Cortex of kidney (tissue), 1 donor: ENCODE data around the gene PPP3CA.
"Not testable (repeated sequence)": the region's sequence is repeated elsewhere in the genome, so short reads cannot be mapped to it uniquely, and the experiment has no call there.

Experiments
- DNase-seq: peaks from one replicate; lab custom pipeline; 2025; lab: John Stamatoyannopoulos, UW

Gene PPP3CA

DNA sequence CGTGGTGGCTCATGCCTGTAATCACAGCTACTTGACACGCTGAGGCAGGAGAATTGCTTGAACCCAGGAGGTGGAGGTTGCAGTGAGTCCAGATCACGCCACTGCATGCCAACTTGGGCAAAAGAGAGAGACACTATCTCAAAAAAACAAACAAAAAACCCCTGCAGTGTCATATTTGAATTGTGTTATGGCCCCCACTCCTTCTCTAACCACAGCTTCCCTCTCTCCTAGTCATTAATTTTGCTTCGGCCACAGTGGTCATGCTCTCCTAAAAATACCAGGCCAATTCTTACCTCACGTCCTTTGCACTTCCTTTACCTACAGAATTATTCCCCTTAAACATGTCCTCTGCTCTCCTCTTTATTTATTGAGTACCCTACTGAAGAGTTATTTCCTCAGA lies 206.1 kb downstream of the PPP3CA start:
- DNase-seq: no peak

DNA sequence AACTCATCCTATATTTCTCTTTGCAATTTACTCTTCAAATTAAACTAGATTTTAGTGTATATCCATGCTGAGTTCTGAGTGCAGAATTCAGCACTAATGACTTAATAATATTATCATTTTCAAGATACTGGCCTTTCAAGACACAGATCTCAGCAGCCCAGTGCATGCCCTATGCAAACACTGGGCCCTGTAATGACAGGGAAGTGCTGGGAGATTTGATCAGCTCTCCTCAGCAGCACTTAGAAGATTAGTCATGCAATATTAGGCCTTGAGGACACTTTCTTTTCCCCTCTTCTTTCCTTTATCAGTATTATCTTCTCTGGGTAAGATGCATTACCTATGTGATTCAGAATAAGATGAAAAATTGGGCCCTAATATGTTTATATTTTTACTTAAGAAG lies 207.1 kb downstream of the PPP3CA start:
- no peak for DNase-seq

DNA sequence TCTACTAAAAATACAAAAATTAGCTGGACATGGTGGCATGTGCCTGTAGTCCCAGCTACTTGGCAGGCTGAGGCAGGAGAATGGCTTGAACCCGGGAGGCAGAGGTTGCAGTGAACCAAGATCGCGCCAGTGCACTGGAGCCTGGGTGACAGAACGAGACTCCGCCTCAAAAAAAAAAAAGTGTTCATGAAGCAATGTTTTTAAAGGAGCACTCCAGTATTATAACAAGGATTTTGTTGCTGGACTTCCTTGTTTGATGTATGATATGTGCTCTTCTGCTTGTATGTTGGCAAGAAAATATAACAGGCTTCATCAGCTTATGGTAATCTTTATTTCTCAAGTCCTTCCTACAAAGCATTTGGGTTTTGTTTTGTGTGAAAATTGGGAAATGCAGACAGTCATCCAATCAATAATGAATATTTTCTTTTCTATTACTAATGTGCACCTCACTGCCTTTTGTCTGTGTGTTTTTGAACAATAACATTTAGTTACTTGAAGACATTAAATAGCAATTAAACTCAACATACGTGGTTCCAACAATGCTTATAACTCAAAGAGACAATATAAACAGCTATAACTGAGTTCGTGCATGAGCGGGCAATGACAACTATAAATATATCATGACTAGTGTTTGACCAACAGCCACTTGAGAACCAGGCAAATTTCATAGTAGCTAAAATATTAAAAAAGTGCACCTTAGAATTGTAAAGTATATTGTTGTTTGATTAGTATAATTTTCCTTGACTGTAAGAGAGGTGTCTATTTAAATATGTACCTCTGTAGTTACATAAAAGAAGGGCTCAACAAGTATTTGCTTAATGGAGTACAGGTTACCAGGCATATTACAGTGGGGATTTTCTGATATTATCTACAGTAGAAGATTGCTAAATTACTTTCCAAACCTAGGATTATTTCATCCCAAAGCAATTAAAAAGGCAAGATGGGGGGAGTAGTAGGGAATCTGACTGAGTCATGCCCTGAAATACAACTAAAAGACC lies 210.7 kb downstream of the PPP3CA start:
- DNase-seq: no peak

DNA sequence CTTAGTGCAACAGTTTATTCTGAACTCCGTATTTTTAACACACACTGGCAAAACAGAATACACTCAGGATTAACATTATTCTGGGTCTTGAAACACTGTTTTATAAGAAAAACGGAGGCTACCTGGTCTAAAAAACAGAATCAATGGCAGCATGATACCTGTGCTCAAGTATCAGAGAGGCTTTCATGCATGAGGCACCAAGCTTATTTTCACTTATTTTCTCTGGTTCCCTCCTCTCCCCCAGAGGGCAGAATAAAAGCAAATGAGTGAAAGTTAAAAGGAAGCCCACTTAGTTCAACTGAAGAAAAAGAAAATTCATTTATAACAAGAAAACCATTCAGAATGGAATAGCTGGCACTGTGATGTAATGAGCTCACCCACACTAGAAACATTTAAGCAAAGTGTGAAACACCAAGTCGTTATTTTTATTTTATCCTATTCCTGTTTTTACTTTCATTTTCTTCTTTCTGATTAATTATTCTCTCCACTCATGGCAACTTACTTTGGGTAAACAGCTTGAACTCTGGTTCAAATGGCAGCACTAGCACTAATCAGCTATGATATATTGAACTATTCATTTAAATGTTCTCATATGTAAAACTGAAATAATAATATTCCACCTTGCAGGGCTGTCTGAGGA lies 211.8 kb downstream of the PPP3CA start:
- no peak for DNase-seq

DNA sequence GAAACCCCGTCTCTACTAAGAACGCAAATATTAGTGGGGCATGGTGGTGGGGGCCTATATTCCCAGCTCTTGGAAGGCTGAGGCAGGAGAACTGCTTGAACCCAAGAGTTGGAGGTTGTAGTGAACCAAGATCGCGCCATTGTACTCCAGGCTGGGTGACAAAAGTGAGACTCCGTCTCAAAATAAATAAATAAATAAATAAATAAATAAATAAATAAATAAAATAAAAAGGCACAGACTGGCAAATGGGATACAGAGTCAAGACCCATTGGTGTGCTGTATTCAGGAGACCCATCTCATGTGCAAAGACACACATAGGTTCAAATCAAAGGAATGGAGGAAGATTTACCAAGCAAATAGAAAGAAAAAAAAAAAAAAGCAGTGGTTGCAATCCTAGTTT lies 216.3 kb downstream of the PPP3CA start:
- DNase-seq: not testable (repeated sequence)

DNA sequence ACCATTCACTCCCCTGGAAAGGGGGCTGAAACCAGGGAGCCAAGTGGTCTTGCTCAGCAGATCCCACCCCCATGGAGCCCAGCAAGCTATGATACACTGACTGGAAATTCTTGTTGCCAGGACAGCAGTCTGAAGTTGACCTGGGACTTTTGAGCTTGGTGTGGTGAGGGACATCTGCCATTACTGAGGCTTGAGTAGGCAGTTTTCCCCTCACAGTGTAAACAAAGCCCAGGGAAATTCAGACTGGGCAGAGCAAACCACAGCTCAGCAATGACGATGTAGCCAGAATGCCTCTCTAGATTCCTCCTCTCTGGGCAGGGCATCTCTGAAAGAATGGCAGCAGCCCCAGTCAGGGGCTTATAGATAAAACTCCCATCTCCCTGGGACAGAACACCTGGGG lies 218.4 kb downstream of the PPP3CA start:
- not testable (repeated sequence) for DNase-seq

DNA sequence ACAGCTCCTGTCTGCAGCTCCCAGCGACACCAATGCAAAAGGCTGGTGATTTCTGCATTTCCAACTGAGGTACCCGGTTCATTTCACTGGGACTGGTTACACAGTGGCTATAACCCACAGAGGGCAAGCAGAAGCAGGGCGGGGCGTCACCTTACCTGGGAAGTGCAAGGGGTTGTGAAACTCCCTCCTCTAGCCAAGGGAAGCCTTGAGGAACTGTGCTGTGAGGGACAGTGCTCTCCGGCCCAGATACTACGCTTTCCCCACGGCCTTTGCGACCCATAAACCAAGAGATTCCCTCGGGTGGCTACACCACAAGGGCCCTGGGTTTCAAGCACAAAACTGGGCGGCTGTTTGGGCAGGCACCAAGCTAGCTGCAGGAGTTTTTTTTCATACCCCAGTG lies 218.9 kb downstream of the PPP3CA start:
- DNase-seq: no peak

DNA sequence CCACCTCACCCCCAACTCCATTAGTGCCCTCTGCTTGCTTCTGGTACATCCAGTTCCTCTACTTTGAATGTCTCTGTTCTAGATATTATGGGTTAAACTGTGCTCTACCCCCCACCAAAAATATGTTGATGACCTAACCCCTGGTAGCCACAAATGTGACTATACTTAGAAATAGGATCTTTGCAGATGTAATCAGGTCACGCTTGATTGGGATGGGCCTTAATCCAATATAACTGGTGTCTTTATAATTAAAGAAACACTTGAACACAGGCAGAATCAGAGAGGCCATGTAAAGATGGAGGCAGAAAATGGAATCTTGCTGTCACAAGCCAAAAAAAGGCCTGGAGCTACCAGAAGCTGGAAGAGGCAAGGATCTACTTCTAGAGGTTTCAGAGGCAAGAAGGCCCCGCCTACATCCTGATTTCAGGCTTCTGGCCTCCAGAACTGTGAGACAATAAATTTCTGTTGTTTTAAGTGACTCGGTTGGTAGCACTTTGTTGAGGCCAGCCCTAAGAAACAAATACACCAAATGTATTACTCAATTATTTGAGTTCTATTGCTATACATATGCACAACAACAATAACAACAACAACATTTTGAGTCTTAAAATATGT lies 220.0 kb downstream of the PPP3CA start:
- DNase-seq: no peak

DNA sequence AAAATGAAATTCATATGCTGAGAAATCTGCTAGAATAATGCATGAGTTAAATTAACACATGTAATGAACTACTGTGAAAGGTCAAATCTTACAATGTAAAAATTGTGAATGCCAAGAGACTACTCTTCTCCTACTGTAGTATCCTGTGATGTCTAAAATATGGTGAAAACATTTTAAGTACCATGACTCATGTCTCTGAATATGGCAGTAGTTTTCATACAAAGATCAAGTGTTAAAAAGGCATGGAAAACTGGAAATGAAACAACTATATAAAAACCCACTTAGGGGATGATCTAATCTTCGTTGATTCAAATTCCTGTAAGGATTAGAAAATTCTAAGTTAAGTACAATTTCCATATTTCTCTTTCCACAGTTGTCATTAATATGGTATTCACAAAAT lies 221.3 kb downstream of the PPP3CA start:
- no peak for DNase-seq

DNA sequence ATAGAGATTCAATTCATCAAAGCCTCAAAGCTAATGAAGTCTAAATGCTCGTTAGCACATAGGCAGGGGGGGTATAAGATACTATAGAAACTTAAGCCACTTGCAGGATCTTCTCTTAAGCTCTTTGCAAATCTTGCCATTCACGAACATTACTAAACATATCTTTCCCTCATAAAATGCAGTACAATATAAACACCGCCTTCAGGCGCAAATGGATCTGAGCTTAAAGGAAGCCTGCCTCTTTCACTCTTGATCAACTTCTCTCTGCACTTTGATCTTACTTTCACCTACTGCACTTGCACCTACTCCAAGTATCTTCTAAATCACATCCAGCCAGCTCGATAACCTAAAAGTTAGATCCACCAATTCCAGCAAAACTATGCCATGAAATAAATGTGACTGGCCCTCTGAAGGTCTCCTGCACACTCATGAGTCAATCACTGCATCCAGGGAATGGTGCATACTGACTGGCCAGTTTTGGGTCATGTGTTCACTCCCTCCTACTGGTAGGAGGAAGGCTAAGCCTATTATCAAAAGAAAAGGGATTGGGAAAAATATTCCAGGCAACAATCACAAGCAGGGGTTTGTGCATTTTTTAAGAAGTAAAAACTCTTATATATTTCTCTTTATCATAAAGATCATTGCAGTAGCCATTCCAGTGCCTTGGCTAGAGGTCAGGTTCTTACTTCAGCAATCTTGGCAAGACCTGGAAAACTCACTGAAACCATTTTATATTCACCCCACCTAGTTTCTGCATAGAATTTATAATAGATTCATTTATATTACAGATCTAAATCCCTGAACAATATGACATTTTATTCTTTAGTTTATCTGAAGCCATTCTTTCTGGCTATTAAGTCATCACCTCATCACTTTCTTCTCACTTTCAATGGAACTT lies 222.0 kb downstream of the PPP3CA start:
- DNase-seq: no peak

DNA sequence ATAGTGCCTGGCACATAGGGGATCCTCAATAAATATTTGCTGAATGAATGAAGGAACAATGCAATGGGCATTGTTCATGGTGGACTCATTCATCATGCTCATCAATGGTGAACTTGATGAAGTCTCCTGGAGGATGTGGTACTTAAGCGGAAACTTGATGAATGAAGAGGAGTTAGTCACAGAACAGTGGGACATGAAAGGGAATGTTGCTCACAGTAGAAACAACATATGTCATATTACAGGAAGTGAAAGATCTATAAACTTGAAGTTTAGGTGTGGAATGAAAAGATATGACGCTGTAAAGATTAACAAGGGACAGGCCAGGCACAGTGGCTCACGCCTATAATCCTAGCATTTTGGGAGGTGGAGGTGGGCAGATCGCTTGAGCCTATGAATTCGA lies 224.1 kb downstream of the PPP3CA start:
- no peak for DNase-seq

DNA sequence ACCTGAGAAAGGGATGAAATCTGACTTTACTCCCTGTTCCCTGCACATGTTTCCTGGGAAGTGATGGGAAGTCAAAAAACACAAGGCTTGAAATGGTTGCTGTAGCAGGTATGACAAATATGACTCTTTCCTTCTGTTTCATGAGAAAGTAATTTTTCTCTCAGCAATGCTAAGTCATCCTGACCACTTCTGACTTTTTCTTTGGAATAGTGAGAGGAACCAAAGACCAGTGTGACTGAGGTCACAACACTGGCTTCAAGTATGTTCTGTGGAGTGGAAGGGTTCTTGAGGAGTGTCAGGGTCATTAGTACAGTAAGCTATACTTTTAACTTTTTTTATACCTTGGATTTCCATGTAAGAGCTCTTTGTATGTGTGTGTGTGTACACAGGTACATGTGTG lies 225.3 kb downstream of the PPP3CA start:
- no peak for DNase-seq

DNA sequence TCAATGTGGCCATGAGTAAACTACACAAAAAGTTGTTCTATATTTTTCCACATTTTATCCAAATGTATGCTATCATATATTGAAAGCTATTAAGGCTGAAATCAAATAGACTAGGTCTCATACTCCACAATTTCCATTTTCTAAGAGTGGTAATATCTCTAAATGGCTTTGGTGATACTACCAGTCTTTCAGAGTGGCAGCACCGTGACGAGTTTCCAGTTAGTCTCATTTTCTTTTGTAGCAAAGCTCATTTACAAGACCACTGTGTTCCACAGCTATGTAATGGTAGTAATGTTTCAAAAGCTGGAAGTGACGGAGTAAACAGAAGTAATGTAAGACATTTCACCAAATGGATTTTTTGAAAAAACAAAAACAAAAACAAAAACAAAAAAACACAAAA lies 228.2 kb downstream of the PPP3CA start:
- DNase-seq: no peak

DNA sequence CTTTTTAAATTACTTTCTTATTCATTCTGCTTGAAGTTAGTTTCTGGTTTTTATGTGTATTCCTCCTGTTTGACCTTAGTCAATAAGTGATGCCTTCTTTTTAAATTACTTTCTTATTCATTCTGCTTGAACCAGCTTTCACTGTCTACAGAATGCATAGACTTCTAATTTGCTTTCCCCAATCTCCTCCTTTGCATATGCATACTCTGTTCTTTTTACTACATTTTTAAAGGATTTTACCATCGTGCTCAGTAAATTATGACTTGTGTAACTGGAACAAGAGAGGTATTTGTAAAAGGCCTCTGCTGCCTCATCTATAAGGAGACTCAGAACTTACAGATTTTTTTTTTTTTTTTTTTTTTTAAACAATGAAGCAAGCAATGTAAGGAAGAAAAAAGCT lies 228.7 kb downstream of the PPP3CA start:
- no peak for DNase-seq

DNA sequence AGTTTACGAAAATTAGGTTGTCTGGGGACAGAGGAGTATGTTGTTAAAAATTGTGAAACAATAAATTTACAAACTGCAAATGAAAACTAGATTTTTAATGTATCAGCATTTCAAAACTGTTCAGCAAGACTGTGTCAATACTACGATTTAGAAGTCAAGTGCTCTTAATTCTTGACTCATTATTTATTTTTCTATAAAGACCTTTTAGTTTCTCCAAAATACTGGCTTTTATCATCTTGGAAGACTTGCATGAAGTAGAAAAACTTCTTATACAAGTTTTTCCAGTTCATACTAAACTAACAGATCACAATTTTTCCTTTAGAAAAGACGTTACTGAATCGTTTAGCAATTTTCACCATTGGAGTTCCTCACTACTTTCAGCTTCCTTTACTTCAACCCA lies 231.4 kb downstream of the PPP3CA start:
- no peak for DNase-seq

DNA sequence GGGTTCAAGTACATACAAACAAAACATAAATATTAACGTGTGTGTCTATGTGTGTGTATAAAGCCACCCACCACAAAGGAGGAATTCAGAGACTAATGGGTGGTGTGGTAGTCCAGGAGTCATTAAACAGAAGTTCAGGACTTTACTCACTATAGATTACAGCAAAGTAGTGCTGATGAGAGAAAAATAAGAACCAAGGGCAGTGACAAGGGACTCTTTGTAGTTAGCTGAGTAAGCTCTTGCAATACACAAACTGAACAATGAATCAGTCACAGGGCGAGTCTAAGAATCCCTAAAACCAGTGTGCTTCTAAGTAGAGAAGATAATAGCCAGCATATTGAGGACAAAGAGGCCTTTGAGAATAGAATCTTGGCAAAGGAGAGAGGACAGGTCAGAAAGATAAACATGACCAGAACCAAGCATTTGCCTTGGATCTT lies 232.4 kb downstream of the PPP3CA start:
- DNase-seq: no peak

DNA sequence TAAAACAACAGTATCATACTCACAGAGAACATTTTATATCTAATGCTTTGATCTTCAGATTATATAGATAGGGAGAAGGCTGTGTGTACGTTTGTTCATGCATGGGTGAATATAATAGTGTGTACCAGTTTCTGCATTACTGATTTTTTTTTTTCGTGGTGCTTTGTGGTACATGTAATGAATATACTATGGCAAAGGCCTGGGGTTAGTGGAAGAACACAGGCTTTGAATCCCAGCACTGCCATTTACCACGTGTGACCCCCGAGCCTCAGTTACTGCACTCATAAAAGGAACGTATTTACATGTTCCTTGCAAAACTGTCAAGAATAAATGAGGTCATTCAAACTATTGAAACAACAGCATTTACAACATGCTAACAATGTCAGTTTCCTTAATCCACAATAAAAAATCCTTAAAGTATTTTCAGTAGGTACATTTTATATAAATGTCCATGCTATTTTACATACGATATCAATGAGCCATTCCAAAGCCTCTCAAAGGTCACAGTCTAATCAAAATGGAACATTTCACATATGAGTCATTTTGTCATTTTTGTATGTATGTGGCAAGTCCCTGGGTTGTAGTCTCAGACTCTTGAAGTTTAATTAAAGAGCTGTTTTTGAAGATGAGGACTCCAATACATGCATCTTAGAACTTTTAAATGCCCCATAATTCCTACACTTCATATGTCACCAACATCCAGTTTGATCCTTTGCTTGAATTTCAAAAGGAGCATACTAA lies 242.8 kb downstream of the PPP3CA start:
- DNase-seq: no peak

DNA sequence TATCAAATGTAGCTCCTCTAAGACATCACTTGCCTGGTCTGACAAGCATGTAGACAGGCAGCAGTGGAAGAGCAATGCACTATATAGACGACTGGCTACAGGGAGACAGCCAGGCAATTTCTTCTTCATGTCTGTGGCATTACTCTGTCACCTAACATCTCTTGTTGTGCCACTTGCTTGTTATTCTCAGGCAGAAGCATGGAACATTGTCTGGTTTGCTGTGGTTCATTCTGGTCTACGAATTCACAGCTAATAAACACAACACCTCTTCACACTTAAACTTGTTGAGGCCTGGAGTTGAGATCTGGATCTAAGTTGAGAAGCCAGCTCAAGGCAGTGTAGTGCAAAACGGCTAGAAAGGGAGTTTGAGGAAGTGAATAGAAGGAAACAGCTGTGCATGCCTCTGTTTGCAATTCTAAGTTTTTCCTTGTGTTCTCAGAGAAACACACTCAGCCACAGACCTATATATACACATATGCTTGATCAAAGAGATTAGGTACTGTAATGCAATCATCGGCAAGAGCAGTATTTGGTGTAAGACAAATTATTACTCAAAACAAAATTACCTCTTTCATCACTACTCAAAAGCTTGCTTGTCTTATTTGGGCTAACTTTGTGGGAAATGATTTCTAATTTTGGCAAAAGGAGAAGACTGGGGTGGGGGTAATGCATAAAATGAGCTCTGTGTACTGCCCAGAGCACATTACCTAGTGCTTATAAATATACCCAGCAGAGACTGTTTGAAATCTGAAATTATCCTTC lies 243.8 kb downstream of the PPP3CA start:
- DNase-seq: no peak

DNA sequence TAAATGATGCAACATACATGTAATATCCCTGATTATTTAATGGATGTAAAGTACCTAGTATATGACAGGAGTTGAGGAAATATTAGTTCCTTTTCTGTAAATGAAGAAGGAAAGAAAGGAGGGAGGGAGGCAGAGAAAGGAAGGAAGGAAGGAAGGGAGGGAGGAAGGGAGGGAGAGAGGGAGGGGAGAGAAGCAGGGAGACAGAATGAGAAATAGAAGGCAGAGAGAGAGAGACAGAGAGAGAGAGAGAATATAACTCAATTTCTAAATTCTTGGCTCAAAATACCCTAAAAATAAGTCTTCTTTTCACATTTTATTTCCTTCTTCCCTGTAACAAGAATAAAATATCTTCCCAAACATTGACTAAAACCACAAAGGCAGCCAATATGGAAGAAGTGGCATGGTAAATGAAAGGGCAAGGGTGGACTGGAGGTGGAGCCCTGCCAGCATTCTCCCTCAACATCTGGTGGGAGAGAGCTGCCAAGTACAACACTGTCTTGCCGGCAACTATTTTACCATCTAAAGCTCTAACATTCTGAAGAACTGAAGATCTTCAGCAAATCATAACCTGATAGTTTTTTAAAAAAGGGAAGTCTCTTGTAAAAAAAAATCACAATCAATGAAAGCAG lies 245.1 kb downstream of the PPP3CA start:
- no peak for DNase-seq

DNA sequence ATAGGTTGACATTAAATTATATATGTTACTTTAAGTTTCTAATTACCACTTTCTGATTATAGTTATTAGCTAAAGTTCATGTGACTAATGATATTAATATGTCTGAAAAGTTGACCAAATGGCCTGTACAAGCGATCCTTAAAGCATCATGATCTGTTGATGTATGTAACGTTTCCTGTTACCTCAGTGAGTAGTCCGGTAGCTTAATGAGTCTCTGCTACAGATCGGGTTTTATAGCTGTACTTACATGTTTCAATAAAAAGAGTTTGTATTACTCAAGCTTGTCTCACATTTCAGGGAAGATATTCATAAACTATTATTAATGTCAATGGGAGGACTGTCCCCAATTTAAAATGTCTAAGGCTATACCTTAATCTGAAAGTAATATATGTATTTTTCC lies 246.3 kb downstream of the PPP3CA start:
- no peak for DNase-seq
